DOHH2 (cell line): ENCODE data around the gene SRSF2.

ENCODE experiments used
- CTCF ChIP-seq: fragments of 200-600 bp; sonication (generic); IDR thresholded peaks from one replicate; pipeline ENCODE4 v1.5.1; 2014; ENCODE audit warnings: antibody characterized with exemption, mild to moderate bottlenecking, low read depth, low read length; ENCODE audit not compliant: poor library complexity, severe bottlenecking
- EZH2phosphoT487 ChIP-seq: fragments of 200-600 bp; sonication (generic); IDR thresholded peaks from 2 replicates; pipeline ENCODE4 v1.6.1; 2017; ENCODE audit warnings: borderline replicate concordance, mild to moderate bottlenecking, antibody characterized with exemption, low read length, moderate library complexity, mixed read lengths

DNA sequence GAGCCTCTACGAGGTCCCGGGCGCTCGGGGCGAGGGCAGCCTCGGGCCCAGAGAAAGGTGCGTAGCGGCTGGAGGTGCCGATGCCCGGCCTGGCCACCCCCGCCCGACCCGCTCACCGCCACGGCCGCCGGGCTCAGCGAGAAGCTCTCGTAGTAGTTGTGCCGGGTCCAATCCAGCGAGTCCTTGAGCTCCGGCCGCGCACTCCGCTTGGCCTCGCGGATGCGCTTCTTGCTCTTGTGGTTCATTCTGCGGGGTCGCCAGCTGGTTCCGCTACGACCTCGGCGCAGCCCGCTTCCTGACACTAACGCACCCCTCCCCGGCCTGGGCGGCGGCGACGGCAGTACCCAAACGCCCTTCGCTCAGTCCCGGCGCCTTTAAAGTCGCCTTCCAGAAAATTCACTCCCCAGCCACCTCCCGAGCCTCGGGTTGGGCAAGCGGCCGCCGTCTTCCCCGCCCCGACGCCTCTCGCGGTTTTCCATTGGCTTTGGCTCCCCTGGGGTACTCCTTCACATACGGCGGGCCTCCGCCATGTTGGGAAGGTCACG lies 10.8 kb downstream of the SRSF2 start, which contains the start of gene JMJD6:
- TF ChIP-seq CTCF (no peak), EZH2phosphoT487 (no peak)
